Lower lobe of right lung (tissue), 2 donors: ENCODE results near the gene GET4. TPM values are rescaled to one million over a fixed set of nuclear protein-coding genes. Genes with fewer than 3 reads are reported as not detected.

Experiments used
- ATAC-seq, 2 donors: fragments of 200-7000 bp; cut with Tn5 transposase; one replicate each; pipeline ENCODE4 v1.9.1; 2020 to 2022; ENCODE audit warnings: mild to moderate bottlenecking in 2 of 2, moderate library complexity in 2 of 2
- DNase-seq: peaks from one replicate; pipeline ENCODE4 v3.0.0-alpha.2; 2020
- H3K27ac ChIP-seq: fragments of 200-600 bp; one replicate; pipeline ENCODE4 v1.8.0; 2022
- H3K27me3 ChIP-seq: fragments of 200-600 bp; one replicate; pipeline ENCODE4 v1.8.0; 2022; ENCODE audit warnings: low read depth
- H3K36me3 ChIP-seq: fragments of 200-600 bp; one replicate; pipeline ENCODE4 v1.8.0; 2022; ENCODE audit warnings: mild to moderate bottlenecking
- H3K4me1 ChIP-seq: fragments of 200-600 bp; one replicate; pipeline ENCODE4 v1.8.0; 2022
- H3K4me3 ChIP-seq: fragments of 200-600 bp; one replicate; pipeline ENCODE4 v1.8.0; 2022; ENCODE audit warnings: mild to moderate bottlenecking
- H3K9me3 ChIP-seq: fragments of 200-600 bp; one replicate; pipeline ENCODE4 v1.8.0; 2022
- CTCF ChIP-seq: fragments of 200-600 bp; IDR thresholded peaks from one replicate; pipeline ENCODE4 v1.8.0; 2022; ENCODE audit warnings: antibody characterized with exemption, mild to moderate bottlenecking
- intact Hi-C: fragments of 100-400 bp; cut with DNase I; formaldehyde crosslinking; loops from one replicate; pipeline ENCODE4 v1.11.0; 2022
- total RNA-seq: library from RNA; stranded (reverse); fragmentation: NEBNext Ultra II Directional; extraction: Animal tissue kit (Norgen Biotek cat#: 25700); gene quantifications from one replicate; pipeline ENCODE4 v1.2.1, GENCODE V29; 2021
- donor health status: DM: no; HTN: yes; CAD: no; lungs with severe emphysema.

GET4 gene
- total RNA-seq, 1 donor from 2014 or later: 31.7 TPM

DNA sequence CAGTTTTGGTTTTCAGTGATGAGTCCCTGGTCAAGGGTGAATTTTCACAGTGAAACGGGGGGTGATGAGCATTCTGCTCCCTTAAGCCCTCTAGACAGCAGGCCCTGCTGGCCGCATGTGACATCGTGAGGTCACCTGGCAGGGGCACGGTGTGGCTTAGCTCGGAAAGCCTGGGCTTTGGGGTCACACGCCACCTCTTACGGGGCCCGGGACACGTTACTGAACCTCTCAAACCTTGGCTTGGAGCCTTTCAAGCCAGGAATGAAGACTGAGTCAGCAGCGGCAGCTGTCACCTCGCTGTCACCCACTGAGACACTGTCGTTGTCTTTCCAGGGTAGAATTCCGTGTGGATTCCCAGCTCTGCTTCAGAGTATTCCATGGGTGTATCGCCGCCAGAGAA, 4.1 kb downstream of the GET4 start:
- H3K27ac ChIP-seq: no peak overlapping the region
- intact Hi-C loops: no loop called here
- ATAC-seq (no peak), DNase-seq (no peak)
- peaks cover 13% of the 10 kb centered on the region for H3K36me3 ChIP-seq
- no peak overlapping the region for H3K4me3 ChIP-seq
- peaks cover 26% of the 10 kb centered on the region for H3K4me1 ChIP-seq
- no peaks in the 10 kb centered on the region for H3K9me3 ChIP-seq
- H3K27me3 ChIP-seq: no peaks in the 10 kb centered on the region
- no peak for TF ChIP-seq CTCF

DNA sequence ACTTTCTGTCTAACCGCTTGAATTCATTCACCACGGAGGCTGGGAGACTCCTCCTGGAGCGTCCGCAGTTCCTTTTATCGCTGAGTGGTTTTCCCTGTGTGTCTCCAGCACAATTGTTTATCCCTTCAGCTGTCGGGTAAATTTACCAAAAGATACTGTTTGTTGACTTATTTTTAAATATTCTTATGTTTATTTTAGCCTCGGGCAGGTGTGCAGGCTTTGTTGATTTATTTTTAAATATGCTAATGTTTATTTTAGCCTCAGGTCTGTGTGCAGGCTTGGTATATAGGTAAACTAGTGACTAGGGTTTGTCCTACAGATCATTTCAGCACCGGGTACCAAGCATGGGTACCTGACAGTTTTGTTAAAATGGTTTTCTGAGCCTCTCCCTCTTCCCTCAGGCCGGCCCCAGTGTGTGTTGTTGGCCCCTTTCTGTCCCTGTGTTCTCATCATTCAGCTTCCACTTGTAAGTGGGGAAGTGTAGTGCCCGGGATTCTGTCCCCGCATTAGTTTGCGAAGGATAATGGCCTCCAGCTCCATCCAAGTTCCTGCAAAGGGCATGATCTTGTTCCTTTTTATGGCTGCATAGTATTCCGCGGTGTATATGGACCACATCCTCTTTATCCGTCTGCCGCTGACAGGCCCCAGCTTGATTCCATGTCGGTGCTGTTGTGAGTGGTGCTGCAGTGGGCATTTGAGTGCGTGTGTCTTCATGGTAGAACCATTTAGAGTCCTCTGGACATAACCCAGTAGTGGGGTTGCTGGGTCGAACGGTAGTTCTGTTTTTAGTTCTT, 5.3 kb downstream of the GET4 start:
- peaks cover 21% of the 10 kb centered on the region for H3K36me3 ChIP-seq
- H3K27ac ChIP-seq: no peak overlapping the region
- H3K4me1 ChIP-seq: peaks cover 21% of the 10 kb centered on the region
- DNase-seq: no peak
- no peaks in the 10 kb centered on the region for H3K9me3 ChIP-seq
- no peaks in the 10 kb centered on the region for H3K27me3 ChIP-seq
- intact Hi-C loops: no loop called here
- ATAC-seq: no peak
- no peak for TF ChIP-seq CTCF
- H3K4me3 ChIP-seq: no peak overlapping the region

- DNase-seq (no peak), ATAC-seq (no peak)
- Histone ChIP-seq H3K4me3 (no peak overlapping the region), H3K4me1 (peaks cover 21% of the 10 kb centered on the region), H3K36me3 (peaks cover 30% of the 10 kb centered on the region), H3K9me3 (no peaks in the 10 kb centered on the region), H3K27me3 (no peaks in the 10 kb centered on the region), H3K27ac (no peak overlapping the region)
- TF ChIP-seq CTCF: no peak
- intact Hi-C loops: no loop called here
Observed at GRCh38 chr7:882336-883035, 6.1 kb downstream of the GET4 start.

- no peak for DNase-seq
Observed at GRCh38 chr7:883055-884021, 7.0 kb downstream of the GET4 start.

More at GRCh38 chr7:883055-884021, 7.0 kb downstream of the GET4 start:
- ATAC-seq: peak in 1 of 2 donors; percentile 5
- H3K27me3 ChIP-seq: no peaks in the 10 kb centered on the region
- intact Hi-C loops: no loop called here
- H3K4me3 ChIP-seq: no peak overlapping the region
- peaks cover 16% of the 10 kb centered on the region for H3K4me1 ChIP-seq
- H3K9me3 ChIP-seq: no peaks in the 10 kb centered on the region
- no peak overlapping the region for H3K27ac ChIP-seq
- no peak for TF ChIP-seq CTCF
- H3K36me3 ChIP-seq: peaks cover 38% of the 10 kb centered on the region
